Gastroesophageal sphincter (tissue), 4 donors: ENCODE data around the gene OR1N2. TPM values are rescaled to one million over a fixed set of nuclear protein-coding genes. Genes with fewer than 3 reads are reported as not detected.

Source experiments
- ATAC-seq: fragments of 150-250 bp; one replicate; pipeline ENCODE4 v1.9.1; 2016; ENCODE audit warnings: mild to moderate bottlenecking, moderate library complexity
- H3K27ac ChIP-seq, 4 donors: fragments of 200-600 bp; sonication (generic) in 3 of 4; 1 replicate in 3 of 4; 2 replicates in 1 of 4; pipeline ENCODE4 v1.5.1; 2016 to 2019
- H3K27me3 ChIP-seq: fragments of 200-600 bp; sonication (generic); one replicate; pipeline ENCODE4 v1.5.1; 2019
- H3K36me3 ChIP-seq, 2 donors: fragments of 200-600 bp; sonication (generic); one replicate each; pipeline ENCODE4 v1.5.1; 2019; ENCODE audit warnings: control low read depth in 1 of 2
- H3K4me1 ChIP-seq, 3 donors: fragments of 200-600 bp; sonication (generic); 1 replicate in 2 of 3; 2 replicates in 1 of 3; pipeline ENCODE4 v1.5.1; 2016 to 2019; ENCODE audit warnings: control low read depth in 2 of 3
- H3K4me3 ChIP-seq, 2 donors: fragments of 200-600 bp; sonication (generic); one replicate each; pipeline ENCODE4 v1.5.1; 2019; ENCODE audit warnings: mild to moderate bottlenecking in 1 of 2, moderate library complexity in 1 of 2
- H3K9me3 ChIP-seq, 3 donors: fragments of 200-600 bp; sonication (generic); one replicate each; pipeline ENCODE4 v1.5.1; 2017 to 2019; ENCODE audit warnings: control low read depth in 2 of 3
- EP300 ChIP-seq: sonication (generic); formaldehyde crosslinking; IDR thresholded peaks from one replicate; pipeline ENCODE4 v1.6.1; 2017; ENCODE audit warnings: antibody characterized with exemption, mild to moderate bottlenecking
- POLR2A ChIP-seq, 2 donors: fragments of 450-650 bp; IDR thresholded peaks; one replicate each; pipeline ENCODE4 v1.6.1; 2017; ENCODE audit warnings: antibody characterized with exemption in 2 of 2, mild to moderate bottlenecking in 2 of 2, moderate library complexity in 1 of 2
- POLR2AphosphoS5 ChIP-seq: sonication (generic); formaldehyde crosslinking; IDR thresholded peaks from one replicate; pipeline ENCODE4 v1.6.1; 2017; ENCODE audit warnings: antibody characterized with exemption
- WGBS, 2 donors: methylation state at CpG; one replicate each; pipeline ENCODE4 v1.1.5; 2018; ENCODE audit warnings: low coverage in 1 of 2; 5-methylcytosine and 5-hydroxymethylcytosine counted together
- total RNA-seq, 4 donors: library from RNA; depleted of rRNA; stranded (reverse); fragments of >200 nt; gene quantifications; one replicate each; pipeline ENCODE4 v1.1.0, GENCODE V29; 2016
- TF ChIP-seq, protein P1 (sequence below), 4 experiments: fragments of 200-600 bp in 2 of 4; fragments of 450-650 bp in 2 of 4; sonication (generic) in 1 of 4; IDR thresholded peaks; one replicate each; pipeline ENCODE4 v1.5.1; 2017 to 2019; ENCODE audit warnings: antibody characterized with exemption in 4 of 4, mild to moderate bottlenecking in 2 of 4, moderate library complexity in 2 of 4

OR1N2 gene
- total RNA-seq, 4 donors from 2014 or later: not detected

DNA sequence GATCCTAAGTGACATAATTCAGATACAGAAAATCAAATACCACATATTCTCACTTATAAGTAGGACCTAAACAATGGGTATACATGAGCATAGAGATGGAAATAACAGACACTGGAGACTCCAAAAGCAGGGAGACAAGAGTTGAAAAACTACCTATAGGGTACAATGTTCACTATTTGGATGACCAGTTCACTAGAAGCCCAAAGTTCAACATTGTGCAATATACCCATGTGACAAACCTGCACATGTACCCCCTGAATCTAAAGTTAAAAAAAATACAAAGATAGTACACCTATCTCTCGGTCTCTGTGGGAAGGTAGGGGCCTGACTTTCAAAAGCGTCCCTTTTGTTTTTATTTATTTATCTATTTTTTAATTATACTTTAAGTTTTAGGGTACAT lies 14.2 kb upstream of the OR1N2 start:
- no peaks in the 10 kb centered on the region for H3K27me3 ChIP-seq
- 59 to 62% methylated on average over 2 of the region's 2 CpGs for whole genome bisulfite sequencing, 2 donors
- no peak overlapping the region for H3K4me3 ChIP-seq
- no peaks in the 10 kb centered on the region for H3K4me1 ChIP-seq
- ATAC-seq: no peak
- H3K36me3 ChIP-seq: no peaks in the 10 kb centered on the region
- peaks cover 0 to 10% (median 0%) of the 10 kb centered on the region in 3 donors for H3K9me3 ChIP-seq
- no peak overlapping the region for H3K27ac ChIP-seq
- TF ChIP-seq POLR2AphosphoS5: no peak
- TF ChIP-seq EP300: no peak
- TF ChIP-seq, protein P1, sequence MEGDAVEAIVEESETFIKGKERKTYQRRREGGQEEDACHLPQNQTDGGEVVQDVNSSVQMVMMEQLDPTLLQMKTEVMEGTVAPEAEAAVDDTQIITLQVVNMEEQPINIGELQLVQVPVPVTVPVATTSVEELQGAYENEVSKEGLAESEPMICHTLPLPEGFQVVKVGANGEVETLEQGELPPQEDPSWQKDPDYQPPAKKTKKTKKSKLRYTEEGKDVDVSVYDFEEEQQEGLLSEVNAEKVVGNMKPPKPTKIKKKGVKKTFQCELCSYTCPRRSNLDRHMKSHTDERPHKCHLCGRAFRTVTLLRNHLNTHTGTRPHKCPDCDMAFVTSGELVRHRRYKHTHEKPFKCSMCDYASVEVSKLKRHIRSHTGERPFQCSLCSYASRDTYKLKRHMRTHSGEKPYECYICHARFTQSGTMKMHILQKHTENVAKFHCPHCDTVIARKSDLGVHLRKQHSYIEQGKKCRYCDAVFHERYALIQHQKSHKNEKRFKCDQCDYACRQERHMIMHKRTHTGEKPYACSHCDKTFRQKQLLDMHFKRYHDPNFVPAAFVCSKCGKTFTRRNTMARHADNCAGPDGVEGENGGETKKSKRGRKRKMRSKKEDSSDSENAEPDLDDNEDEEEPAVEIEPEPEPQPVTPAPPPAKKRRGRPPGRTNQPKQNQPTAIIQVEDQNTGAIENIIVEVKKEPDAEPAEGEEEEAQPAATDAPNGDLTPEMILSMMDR (IDR thresholded peaks at IDR 0.05): no peak
- no peak for TF ChIP-seq POLR2A (IDR thresholded peaks at IDR 0.05)

DNA sequence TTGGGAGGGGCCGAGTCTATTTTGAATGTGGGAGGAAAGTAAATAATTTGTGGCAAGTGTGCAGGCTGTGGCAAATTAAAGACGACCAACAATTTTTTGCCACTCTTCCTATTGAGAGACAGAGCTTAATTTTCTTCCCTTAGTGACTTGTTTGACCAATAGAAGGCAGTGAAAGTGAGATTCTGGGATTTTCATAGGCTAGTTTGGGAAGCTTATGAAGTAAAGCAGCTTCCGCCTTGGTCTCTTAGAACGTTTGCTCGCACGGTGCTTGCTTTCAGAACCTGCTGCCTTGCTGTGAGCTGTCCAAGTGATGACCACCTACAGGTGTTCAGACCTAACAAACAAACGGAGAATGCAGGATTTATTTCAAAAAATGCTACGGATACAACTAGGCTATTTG lies 6.7 kb upstream of the OR1N2 start:
- TF ChIP-seq EP300: no peak
- Histone ChIP-seq H3K4me1 (no peaks in the 10 kb centered on the region), H3K36me3 (no peaks in the 10 kb centered on the region), H3K4me3 (no peak overlapping the region), H3K9me3 (no peaks in the 10 kb centered on the region), H3K27me3 (no peaks in the 10 kb centered on the region), H3K27ac (no peak overlapping the region)
- WGBS, 2 donors: 50 to 61% methylated on average over 4 to 8 of the region's 8 CpGs
- no peak for ATAC-seq

DNA sequence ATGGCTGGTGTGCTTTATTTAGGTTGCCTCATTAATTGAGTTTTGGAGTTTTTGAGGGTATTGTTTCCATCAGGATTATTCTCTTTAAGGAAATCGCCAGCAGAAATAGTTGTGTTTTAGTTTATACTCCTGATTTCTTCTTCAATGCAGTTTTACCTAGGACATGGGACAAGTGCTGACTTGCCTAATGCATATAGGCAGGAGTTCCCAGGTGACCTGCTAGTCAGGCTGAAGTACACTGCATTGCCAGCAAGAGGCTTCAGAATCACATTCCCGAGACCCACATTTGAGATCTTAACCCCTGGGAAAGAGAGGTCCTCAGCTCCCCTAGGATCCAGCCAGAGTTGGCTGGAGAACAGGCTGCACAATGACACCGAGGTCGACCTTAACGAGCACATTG lies 1.5 kb upstream of the OR1N2 start:
- no peaks in the 10 kb centered on the region for H3K9me3 ChIP-seq
- ATAC-seq: no peak

DNA sequence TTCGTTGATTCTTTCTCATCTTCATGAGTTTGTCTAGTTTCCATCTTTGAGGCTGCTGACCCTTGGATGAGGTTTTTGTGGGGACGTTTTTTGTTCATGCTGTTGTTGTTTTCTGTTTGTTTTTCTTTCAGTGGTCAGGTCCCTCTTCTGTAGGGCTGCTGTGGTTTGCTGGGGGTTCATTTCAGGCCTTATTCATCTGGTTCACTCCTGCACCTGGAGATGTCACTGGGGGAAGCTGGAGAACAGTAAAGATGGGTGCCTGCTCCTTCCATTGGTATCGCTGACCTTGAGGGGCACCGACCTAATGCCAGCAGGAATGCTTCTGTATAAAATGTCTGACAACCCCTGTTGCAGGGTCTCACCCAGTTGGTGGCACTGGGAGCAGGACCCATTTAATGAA lies 8.5 kb downstream of the OR1N2 start:
- WGBS, 2 donors: 52 to 62% methylated on average over 2 of the region's 4 CpGs
- Histone ChIP-seq H3K4me1 (no peaks in the 10 kb centered on the region), H3K27me3 (no peaks in the 10 kb centered on the region), H3K36me3 (no peaks in the 10 kb centered on the region), H3K27ac (no peak overlapping the region), H3K4me3 (no peak overlapping the region), H3K9me3 (peaks cover 0 to 54% (median 0%) of the 10 kb centered on the region in 3 donors)
- ATAC-seq: no peak
- TF ChIP-seq POLR2AphosphoS5: no peak
- no peak for TF ChIP-seq EP300
- no peak for TF ChIP-seq POLR2A (IDR thresholded peaks at IDR 0.05)
- TF ChIP-seq, protein P1 (IDR thresholded peaks at IDR 0.05): no peak

More for the DNA sequence above, 1.5 kb upstream of the OR1N2 start:
- Histone ChIP-seq H3K27ac (no peak overlapping the region), H3K4me3 (no peak overlapping the region), H3K27me3 (no peaks in the 10 kb centered on the region), H3K4me1 (no peaks in the 10 kb centered on the region), H3K36me3 (no peaks in the 10 kb centered on the region)
- TF ChIP-seq, protein P1 (IDR thresholded peaks at IDR 0.05): no peak
- no peak for TF ChIP-seq POLR2AphosphoS5
- TF ChIP-seq POLR2A (IDR thresholded peaks at IDR 0.05): no peak
- TF ChIP-seq EP300: no peak
- WGBS, 2 donors: 57 to 80% methylated on average over 1 to 3 of the region's 5 CpGs

DNA sequence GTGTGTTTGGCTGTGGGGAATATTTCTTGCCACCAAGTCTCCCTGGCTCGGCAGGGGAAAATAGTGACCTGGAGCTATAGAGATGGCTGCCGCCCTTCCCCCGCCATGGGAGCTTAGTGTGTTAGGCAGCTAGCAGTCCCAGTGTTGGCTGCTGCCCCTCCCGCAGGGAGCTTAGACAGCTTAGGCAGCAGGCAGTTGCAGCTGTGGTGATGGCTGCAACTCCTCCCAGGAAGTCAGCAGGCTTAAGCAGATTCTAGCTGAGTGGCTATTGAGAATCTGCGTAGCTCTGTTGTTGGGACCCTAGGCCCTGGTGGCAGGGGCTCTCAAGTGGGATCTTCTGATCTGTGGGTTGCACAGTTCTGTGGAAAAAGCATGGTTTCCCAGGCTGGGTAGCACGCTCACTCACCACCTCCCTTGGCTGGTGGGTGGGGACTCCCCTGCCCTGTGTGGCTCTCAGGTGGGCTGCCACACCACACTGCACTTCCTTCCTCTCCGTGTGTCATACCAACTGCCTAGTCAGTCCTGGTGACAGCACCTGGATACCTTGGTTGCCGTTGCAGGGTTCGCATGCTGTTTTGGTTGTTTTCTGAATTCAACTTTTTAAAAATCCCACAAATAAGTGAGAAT lies 9.3 kb downstream of the OR1N2 start:
- 51 to 70% methylated on average over 2 to 4 of the region's 9 CpGs for WGBS, 2 donors
- TF ChIP-seq, protein P1 (IDR thresholded peaks at IDR 0.05): no peak
- TF ChIP-seq POLR2AphosphoS5: no peak
- no peaks in the 10 kb centered on the region for H3K27me3 ChIP-seq

More for the DNA sequence above, 9.3 kb downstream of the OR1N2 start:
- Histone ChIP-seq H3K9me3 (peaks cover 0 to 54% (median 0%) of the 10 kb centered on the region in 3 donors), H3K4me3 (no peak overlapping the region), H3K4me1 (no peaks in the 10 kb centered on the region), H3K27ac (no peak overlapping the region), H3K36me3 (no peaks in the 10 kb centered on the region)
- no peak for ATAC-seq
